ENCODE measurements around the gene GLYAT. TPM values are rescaled to one million over a fixed set of nuclear protein-coding genes. Genes with fewer than 3 reads are reported as not detected.

The GLYAT gene
- total RNA-seq, 4 donors from 2014 or later: not detected

- Histone ChIP-seq H3K27ac (no peak overlapping the region), H3K4me1 (no peaks in the 10 kb centered on the region), H3K4me3 (no peak overlapping the region), H3K9me3 (no peaks in the 10 kb centered on the region), H3K27me3 (no peaks in the 10 kb centered on the region), H3K36me3 (no peaks in the 10 kb centered on the region)
- in situ Hi-C loops (cut with MboI; ENCODE audit: low pct_ligation_motif_present in 1 of 4, low pct_unique_long_range_greater_than_20kb in 1 of 4, low sequenced_read_pairs in 3 of 4) (no loop called here), intact Hi-C loops (cut with DNase I; ENCODE audit: low total_unique reads) (no loop called here)
- DNase-seq: no peak
- TF ChIP-seq POLR2A (IDR thresholded peaks at IDR 0.05) (no peak), POLR2AphosphoS5 (IDR thresholded peaks at IDR 0.05) (no peak), EP300 (IDR thresholded peaks at IDR 0.05; ENCODE audit: low read depth) (no peak), CTCF (IDR thresholded peaks at IDR 0.05) (no peak)
- WGBS, 2 donors (ENCODE audit: low coverage in 1 of 2): 81% methylated on average over 3 of the region's 3 CpGs; no CpG with 5 or more reads in 1 of the 2 donors
Observed at GRCh38 chr11:58771458-58771855, 39.7 kb upstream of the GLYAT start.

GRCh38 chr11:58770627-58771457 is 39.1 kb upstream of the GLYAT start:
- intact Hi-C loops (cut with DNase I; ENCODE audit: low total_unique reads) (no loop called here), in situ Hi-C loops (cut with MboI; ENCODE audit: low pct_ligation_motif_present in 1 of 4, low pct_unique_long_range_greater_than_20kb in 1 of 4, low sequenced_read_pairs in 3 of 4) (no loop called here)
- H3K4me3 ChIP-seq: no peak overlapping the region
- 74 to 77% methylated on average over 8 to 11 of the region's 11 CpGs for WGBS, 2 donors (ENCODE audit: low coverage in 1 of 2)
- no peak overlapping the region for H3K27ac ChIP-seq
- H3K27me3 ChIP-seq: no peaks in the 10 kb centered on the region
- H3K9me3 ChIP-seq: no peaks in the 10 kb centered on the region
- H3K4me1 ChIP-seq: no peaks in the 10 kb centered on the region
- no peak for TF ChIP-seq EP300 (IDR thresholded peaks at IDR 0.05; ENCODE audit: low read depth)
- no peak for TF ChIP-seq POLR2A (IDR thresholded peaks at IDR 0.05)
- TF ChIP-seq CTCF (IDR thresholded peaks at IDR 0.05): no peak
- TF ChIP-seq POLR2AphosphoS5 (IDR thresholded peaks at IDR 0.05): no peak
- H3K36me3 ChIP-seq: no peaks in the 10 kb centered on the region
- DNase-seq: no peak

- H3K27ac ChIP-seq: no peak overlapping the region
- intact Hi-C loops (cut with DNase I; ENCODE audit: low total_unique reads): no loop called here
- no peaks in the 10 kb centered on the region for H3K36me3 ChIP-seq
- in situ Hi-C loops (cut with MboI; ENCODE audit: low pct_ligation_motif_present in 1 of 4, low pct_unique_long_range_greater_than_20kb in 1 of 4, low sequenced_read_pairs in 3 of 4): no loop called here
- H3K9me3 ChIP-seq: no peaks in the 10 kb centered on the region
- no peak for DNase-seq
- TF ChIP-seq POLR2AphosphoS5 (IDR thresholded peaks at IDR 0.05) (no peak), EP300 (IDR thresholded peaks at IDR 0.05; ENCODE audit: low read depth) (no peak), POLR2A (IDR thresholded peaks at IDR 0.05) (no peak), CTCF (IDR thresholded peaks at IDR 0.05) (no peak)
- 82 to 88% methylated on average over 2 of the region's 2 CpGs for whole genome bisulfite sequencing, 2 donors (ENCODE audit: low coverage in 1 of 2)
- H3K27me3 ChIP-seq: no peaks in the 10 kb centered on the region
- no peak overlapping the region for H3K4me3 ChIP-seq
- no peaks in the 10 kb centered on the region for H3K4me1 ChIP-seq
Observed at GRCh38 chr11:58770166-58770565, 38.4 kb upstream of the GLYAT start.

GRCh38 chr11:58769308-58769707 is 37.6 kb upstream of the GLYAT start:
- intact Hi-C loops (cut with DNase I; ENCODE audit: low total_unique reads) (no loop called here), in situ Hi-C loops (cut with MboI; ENCODE audit: low pct_ligation_motif_present in 1 of 4, low pct_unique_long_range_greater_than_20kb in 1 of 4, low sequenced_read_pairs in 3 of 4) (no loop called here)
- H3K4me1 ChIP-seq: no peaks in the 10 kb centered on the region
- no peak for DNase-seq
- H3K4me3 ChIP-seq: no peak overlapping the region
- no peak overlapping the region for H3K27ac ChIP-seq
- no peaks in the 10 kb centered on the region for H3K36me3 ChIP-seq
- TF ChIP-seq EP300 (IDR thresholded peaks at IDR 0.05; ENCODE audit: low read depth) (no peak), POLR2A (IDR thresholded peaks at IDR 0.05) (no peak), CTCF (IDR thresholded peaks at IDR 0.05) (no peak), POLR2AphosphoS5 (IDR thresholded peaks at IDR 0.05) (no peak)
- WGBS, 2 donors (ENCODE audit: low coverage in 1 of 2): 24% methylated on average over 2 of the region's 2 CpGs; no CpG with 5 or more reads in 1 of the 2 donors
- H3K9me3 ChIP-seq: no peaks in the 10 kb centered on the region
- no peaks in the 10 kb centered on the region for H3K27me3 ChIP-seq
